GM12891 (cell line): ENCODE measurements around the gene ATXN1.

Experiments used
- PAX5 ChIP-seq: IDR thresholded peaks from 2 replicates; pipeline ENCODE4 v1.6.1; 2011; ENCODE audit warnings: low read length, moderate library complexity, mild to moderate bottlenecking; ENCODE audit not compliant: insufficient read depth, severe bottlenecking
- POLR2A ChIP-seq: IDR thresholded peaks from 2 replicates; pipeline ENCODE4 v1.6.1; 2011; ENCODE audit warnings: low read depth, low read length, control low read depth
- POLR2AphosphoS5 ChIP-seq: IDR thresholded peaks from 2 replicates; pipeline ENCODE4 v1.6.1; 2011; ENCODE audit warnings: low read depth, low read length, control low read depth
- SPI1 ChIP-seq: IDR thresholded peaks from 2 replicates; pipeline ENCODE4 v1.6.1; 2011; ENCODE audit warnings: low read depth, low read length, control low read depth
- TAF1 ChIP-seq: IDR thresholded peaks from 2 replicates; pipeline ENCODE4 v1.6.1; 2011; ENCODE audit warnings: low read depth, low read length, control low read depth

GRCh38 chr6:16619777-16620176 is 141.5 kb downstream of the ATXN1 start:
- TF ChIP-seq TAF1 (no peak), POLR2A (no peak), POLR2AphosphoS5 (no peak), PAX5 (no peak), SPI1 (no peak)
